GM23338 (cell line): ENCODE results near the gene SMIM34.

Experiments used
- CREB1 ChIP-seq: fragments of 250-450 bp; sonication (Bioruptor Pico); IDR thresholded peaks from 2 replicates; pipeline ENCODE4 v1.5.0; 2020; ENCODE audit warnings: low read depth, mild to moderate bottlenecking, moderate library complexity
- EZH2 ChIP-seq: fragments of 200-600 bp; sonication (generic); IDR thresholded peaks from one replicate; pipeline ENCODE4 v1.8.0; 2017; ENCODE audit warnings: antibody characterized with exemption, mild to moderate bottlenecking, low read depth; ENCODE audit not compliant: unreplicated experiment
- EZH2phosphoT487 ChIP-seq: fragments of 200-600 bp; sonication (generic); IDR thresholded peaks from one replicate; pipeline ENCODE4 v1.8.1; 2018; ENCODE audit warnings: antibody characterized with exemption; ENCODE audit not compliant: unreplicated experiment
- JUNB ChIP-seq: IDR thresholded peaks from one replicate; pipeline ENCODE4 v1.6.1; 2016; ENCODE audit warnings: antibody characterized with exemption; ENCODE audit not compliant: unreplicated experiment
- NANOG ChIP-seq: IDR thresholded peaks from 2 replicates; pipeline ENCODE4 v1.6.1; 2016; ENCODE audit warnings: antibody characterized with exemption, borderline replicate concordance
- POLR2AphosphoS5 ChIP-seq: IDR thresholded peaks from 2 replicates; pipeline ENCODE4 v1.6.1; 2016; ENCODE audit warnings: antibody characterized with exemption, low read depth
- REST ChIP-seq: IDR thresholded peaks from one replicate; pipeline ENCODE4 v1.6.1; 2018; ENCODE audit warnings: antibody characterized with exemption; ENCODE audit not compliant: unreplicated experiment
- STAT1 ChIP-seq: IDR thresholded peaks from one replicate; pipeline ENCODE4 v1.6.1; 2016; ENCODE audit warnings: antibody characterized with exemption; ENCODE audit not compliant: unreplicated experiment
- ZNF114 ChIP-seq: fragments of 250-450 bp; sonication (Bioruptor Pico); IDR thresholded peaks from 2 replicates; pipeline ENCODE4 v1.5.0; 2020; ENCODE audit warnings: mild to moderate bottlenecking, moderate library complexity
- TF ChIP-seq, protein P1 (sequence below), 2 experiments: fragments of 200-600 bp in 1 of 2; sonication (generic) in 1 of 2; conservative IDR thresholded peaks; 2 replicates each; pipeline versions ENCODE4 v1.5.1 to v1.6.1; 2016 to 2017; ENCODE audit warnings: antibody characterized with exemption in 2 of 2, low read depth in 2 of 2, mild to moderate bottlenecking in 2 of 2, moderate library complexity in 1 of 2
- TF ChIP-seq, protein P2 (sequence below): IDR thresholded peaks from 2 replicates; pipeline ENCODE4 v1.6.1; 2016; ENCODE audit warnings: antibody characterized with exemption

DNA sequence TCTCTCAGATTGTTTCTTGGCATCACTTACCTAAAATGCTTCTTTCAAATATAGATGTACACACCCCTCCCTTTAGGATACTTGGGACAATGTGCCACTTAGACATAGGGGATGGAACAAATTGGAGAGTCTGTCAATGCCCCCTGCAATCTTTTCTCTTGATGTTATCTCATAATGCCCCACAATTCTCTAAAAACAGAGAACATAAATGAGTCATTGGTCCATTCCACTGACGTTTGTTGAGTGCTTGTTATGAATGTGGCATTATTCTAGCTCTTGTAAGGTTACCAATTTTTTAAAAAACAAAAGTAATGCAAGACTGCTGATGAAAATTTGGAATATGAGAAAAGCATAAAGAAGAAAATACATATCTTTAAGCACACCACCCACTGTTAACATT lies 54.0 kb downstream of the SMIM34 start:
- no peak for TF ChIP-seq EZH2
- TF ChIP-seq, protein P1, sequence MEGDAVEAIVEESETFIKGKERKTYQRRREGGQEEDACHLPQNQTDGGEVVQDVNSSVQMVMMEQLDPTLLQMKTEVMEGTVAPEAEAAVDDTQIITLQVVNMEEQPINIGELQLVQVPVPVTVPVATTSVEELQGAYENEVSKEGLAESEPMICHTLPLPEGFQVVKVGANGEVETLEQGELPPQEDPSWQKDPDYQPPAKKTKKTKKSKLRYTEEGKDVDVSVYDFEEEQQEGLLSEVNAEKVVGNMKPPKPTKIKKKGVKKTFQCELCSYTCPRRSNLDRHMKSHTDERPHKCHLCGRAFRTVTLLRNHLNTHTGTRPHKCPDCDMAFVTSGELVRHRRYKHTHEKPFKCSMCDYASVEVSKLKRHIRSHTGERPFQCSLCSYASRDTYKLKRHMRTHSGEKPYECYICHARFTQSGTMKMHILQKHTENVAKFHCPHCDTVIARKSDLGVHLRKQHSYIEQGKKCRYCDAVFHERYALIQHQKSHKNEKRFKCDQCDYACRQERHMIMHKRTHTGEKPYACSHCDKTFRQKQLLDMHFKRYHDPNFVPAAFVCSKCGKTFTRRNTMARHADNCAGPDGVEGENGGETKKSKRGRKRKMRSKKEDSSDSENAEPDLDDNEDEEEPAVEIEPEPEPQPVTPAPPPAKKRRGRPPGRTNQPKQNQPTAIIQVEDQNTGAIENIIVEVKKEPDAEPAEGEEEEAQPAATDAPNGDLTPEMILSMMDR (conservative IDR thresholded peaks at IDR 0.05; ENCODE audit: low read depth in 2 of 2), result no peak
- no peak for TF ChIP-seq REST
- no peak for TF ChIP-seq EZH2phosphoT487
- no peak for TF ChIP-seq POLR2AphosphoS5
- TF ChIP-seq ZNF114 (CRISPR knock-in tag), result no peak
- TF ChIP-seq, protein P2, sequence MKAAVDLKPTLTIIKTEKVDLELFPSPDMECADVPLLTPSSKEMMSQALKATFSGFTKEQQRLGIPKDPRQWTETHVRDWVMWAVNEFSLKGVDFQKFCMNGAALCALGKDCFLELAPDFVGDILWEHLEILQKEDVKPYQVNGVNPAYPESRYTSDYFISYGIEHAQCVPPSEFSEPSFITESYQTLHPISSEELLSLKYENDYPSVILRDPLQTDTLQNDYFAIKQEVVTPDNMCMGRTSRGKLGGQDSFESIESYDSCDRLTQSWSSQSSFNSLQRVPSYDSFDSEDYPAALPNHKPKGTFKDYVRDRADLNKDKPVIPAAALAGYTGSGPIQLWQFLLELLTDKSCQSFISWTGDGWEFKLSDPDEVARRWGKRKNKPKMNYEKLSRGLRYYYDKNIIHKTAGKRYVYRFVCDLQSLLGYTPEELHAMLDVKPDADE, result no peak
- TF ChIP-seq CREB1 (CRISPR knock-in tag), result no peak
- TF ChIP-seq STAT1, result no peak
- no peak for TF ChIP-seq NANOG
- TF ChIP-seq JUNB, result no peak
